Endothelial cell of umbilical vein (primary cell): ENCODE data around the gene ZNF24. TPM values are rescaled to one million over a fixed set of nuclear protein-coding genes. Genes with fewer than 3 reads are reported as not detected.

Experiments used
- BruUV-seq: library from RNA; stranded (reverse); fragments of 400-500 nt; replicated peaks from 2 replicates; lab custom pipeline; 2021; lab: Mats Ljungman, UMichigan
- CTCF ChIA-PET: fragments of 300-600, 350-600 bp; sonication (Branson Sonifier 250); formaldehyde crosslinking; loops from one replicate; lab custom pipeline; 2021; ENCODE audit warnings: antibody characterized with exemption, inconsistent platforms; lab: Charles Lee
- POLR2A ChIA-PET: fragments of 300-600, 350-600 bp; sonication (Branson Sonifier 250); formaldehyde crosslinking; loops from one replicate; lab custom pipeline; 2021; ENCODE audit warnings: antibody characterized with exemption, inconsistent platforms; lab: Charles Lee
- DNase-seq: peaks from one replicate; pipeline ENCODE4 v3.0.0-alpha.2; 2011; ENCODE audit warnings: low read depth, low spot score
- FAIRE-seq: peaks from 2 replicates; lab custom pipeline; 2011; peaks lifted over from hg19 to GRCh38; lab: Jason Lieb, UNC
- H2AFZ ChIP-seq: 2 replicates; pipeline ENCODE4 v1.6.0; 2012; ENCODE audit warnings: low read depth, low read length, control low read depth, inconsistent platforms
- H3K27ac ChIP-seq: 2 replicates; pipeline ENCODE4 v1.5.1; 2011; ENCODE audit warnings: low read depth, mild to moderate bottlenecking, control low read depth, low read length, moderate library complexity; ENCODE audit not compliant: insufficient read depth
- H3K27me3 ChIP-seq, 2 experiments: 2 replicates each; pipeline versions ENCODE4 v1.6.0 to v1.6.1; 2011; ENCODE audit warnings: low read length in 2 of 2, mixed read lengths in 1 of 2; ENCODE audit not compliant: control insufficient read depth in 2 of 2, insufficient read depth in 2 of 2
- H3K36me3 ChIP-seq, 2 experiments: 2 replicates in 1 of 2; 3 replicates in 1 of 2; pipeline ENCODE4 v1.5.1; 2011; ENCODE audit warnings: low read length in 2 of 2, mild to moderate bottlenecking in 1 of 2, moderate library complexity in 1 of 2; ENCODE audit not compliant: control insufficient read depth in 2 of 2, insufficient read depth in 2 of 2; ENCODE audit errors: extremely low read depth in 1 of 2
- H3K4me1 ChIP-seq: 3 replicates; pipeline ENCODE4 v1.5.1; 2011; ENCODE audit warnings: mild to moderate bottlenecking, low read length; ENCODE audit not compliant: control insufficient read depth, insufficient read depth; ENCODE audit errors: extremely low read depth
- H3K4me2 ChIP-seq: 2 replicates; pipeline ENCODE4 v1.6.1; 2011; ENCODE audit warnings: low read length, control low read depth, mixed read lengths; ENCODE audit not compliant: insufficient read depth
- H3K4me3 ChIP-seq, 3 experiments: fragments of 200-600 bp in 1 of 3; sonication (generic), shearing (Covaris generic) in 1 of 3; replicated peaks in 1 of 3; 2 replicates each; pipeline ENCODE4 v1.5.1; 2011 to 2016; ENCODE audit warnings: control low read depth in 3 of 3, low read length in 3 of 3, mild to moderate bottlenecking in 2 of 3, inconsistent platforms in 1 of 3, low read depth in 1 of 3, moderate library complexity in 1 of 3; ENCODE audit not compliant: insufficient read depth in 1 of 3
- H3K79me2 ChIP-seq: 2 replicates; pipeline ENCODE4 v1.6.0; 2012; ENCODE audit warnings: low read length, inconsistent platforms; ENCODE audit not compliant: control insufficient read depth, insufficient read depth
- H3K9ac ChIP-seq: replicated peaks from 2 replicates; pipeline ENCODE3; 2011; ENCODE audit warnings: low read length, control low read depth; ENCODE audit not compliant: insufficient read depth; ENCODE audit errors: extremely low read depth
- H3K9me1 ChIP-seq: replicated peaks from 3 replicates; pipeline ENCODE4 v1.6.0; 2011; ENCODE audit warnings: mild to moderate bottlenecking, low read length; ENCODE audit not compliant: control insufficient read depth, insufficient read depth; ENCODE audit errors: extremely low read depth
- H3K9me3 ChIP-seq: replicated peaks from 2 replicates; pipeline ENCODE4 v1.5.1; 2012; ENCODE audit warnings: low read length, inconsistent platforms; ENCODE audit not compliant: control insufficient read depth, insufficient read depth
- H4K20me1 ChIP-seq: replicated peaks from 2 replicates; pipeline ENCODE3; 2011; ENCODE audit warnings: mild to moderate bottlenecking, low read length; ENCODE audit not compliant: control insufficient read depth, insufficient read depth; ENCODE audit errors: extremely low read depth
- CTCF ChIP-seq, 2 donors: IDR thresholded peaks; 1 replicate in 1 of 2; 2 replicates in 1 of 2; pipeline ENCODE4 v1.5.1; 2011; ENCODE audit warnings: low read length in 2 of 2, mild to moderate bottlenecking in 2 of 2, moderate library complexity in 2 of 2, control low read depth in 1 of 2, inconsistent platforms in 1 of 2, low read depth in 1 of 2; ENCODE audit not compliant: insufficient read depth in 1 of 2; ENCODE audit errors: extremely low read depth in 1 of 2
- EZH2 ChIP-seq: IDR thresholded peaks from 2 replicates; pipeline ENCODE4 v1.6.1; 2012; ENCODE audit warnings: borderline replicate concordance, low read depth, mild to moderate bottlenecking, moderate library complexity, low read length, inconsistent platforms; ENCODE audit not compliant: severe bottlenecking
- FOS ChIP-seq: IDR thresholded peaks from 2 replicates; pipeline ENCODE4 v1.6.1; 2011; ENCODE audit warnings: mild to moderate bottlenecking, low read length, moderate library complexity, borderline replicate concordance; ENCODE audit not compliant: insufficient read depth
- GATA2 ChIP-seq: IDR thresholded peaks from 2 replicates; pipeline ENCODE4 v1.7.0; 2011; ENCODE audit warnings: low read depth, mild to moderate bottlenecking, moderate library complexity, mixed read lengths, low read length; ENCODE audit not compliant: insufficient read length, insufficient read depth
- JUN ChIP-seq: IDR thresholded peaks from 2 replicates; pipeline ENCODE4 v1.6.1; 2011; ENCODE audit warnings: borderline replicate concordance, low read depth; ENCODE audit not compliant: insufficient read length, insufficient read depth
- MAX ChIP-seq: IDR thresholded peaks from 2 replicates; pipeline ENCODE4 v1.6.1; 2011; ENCODE audit not compliant: insufficient read depth, insufficient read length
- MYC ChIP-seq: IDR thresholded peaks from one replicate; pipeline ENCODE4 v1.6.1; 2011; ENCODE audit warnings: mild to moderate bottlenecking, low read depth, low read length
- POLR2A ChIP-seq: IDR thresholded peaks from 2 replicates; pipeline ENCODE4 v1.6.1; 2012; ENCODE audit warnings: low read depth, mild to moderate bottlenecking, control low read depth, low read length
- POLR2AphosphoS5 ChIP-seq: IDR thresholded peaks from 2 replicates; pipeline ENCODE4 v1.6.1; 2012; ENCODE audit warnings: low read depth, mild to moderate bottlenecking, control low read depth, low read length, moderate library complexity; ENCODE audit not compliant: insufficient read depth
- dilution Hi-C: fragments of 300-500 bp; cut with MboI; formaldehyde crosslinking; loops from one replicate; pipeline ENCODE4 v1.15.0; 2019; ENCODE audit warnings: low sequenced_read_pairs; ENCODE audit not compliant: extremely low pct_ligation_motif_present
- intact Hi-C: fragments of 100-400 bp; cut with micrococcal nuclease; formaldehyde crosslinking; loops from one replicate; pipeline ENCODE4 v1.10.0; 2022
- polyA plus RNA-seq, 4 experiments: library from polyadenylated mRNA; depleted of rRNA in 3 of 4; stranded (reverse) in 3 of 4; unstranded in 1 of 4; fragments of >200 nt; gene quantifications; 2 replicates each; pipeline versions ENCODE4 v1.2.1 to v1.2.3, GENCODE V29; 2011 to 2012; ENCODE audit warnings: missing spikeins in 1 of 4
- total RNA-seq: library from RNA; stranded (reverse); gene quantifications from 2 replicates; pipeline ENCODE4 v1.2.3, GENCODE V29; 2021

The ZNF24 gene
- total and polyA plus RNA-seq, 2 donors (not counting 3 experiments of a cell fraction or from before 2014, with no cell fraction given) = 10.3 to 40.2 TPM

DNA sequence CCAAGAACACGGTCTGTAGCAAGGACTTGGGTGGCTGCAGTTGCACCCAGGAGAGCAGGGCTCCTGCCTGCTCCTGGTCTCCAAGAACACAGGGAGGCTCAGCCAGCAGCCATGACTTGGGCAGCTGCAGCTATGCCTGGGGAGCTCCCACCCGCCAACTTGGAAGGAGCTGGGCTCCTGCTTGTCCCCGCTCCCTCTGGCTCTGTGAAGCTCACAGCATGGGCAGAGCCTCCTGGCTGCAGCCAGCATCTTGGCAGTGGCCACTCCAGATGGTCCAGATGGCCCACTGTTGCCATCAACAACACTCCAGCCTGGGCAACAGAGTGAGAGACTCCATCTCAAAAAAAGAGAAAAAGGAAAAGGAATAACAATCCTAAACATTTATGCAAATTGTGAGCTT is 59.4 kb downstream of the ZNF24 start:
- peaks cover 28% of the 10 kb centered on the region for H3K4me1 ChIP-seq
- H2AFZ ChIP-seq = no peak overlapping the region
- peaks cover 0 to 6% of the 10 kb centered on the region in 2 experiments for H3K36me3 ChIP-seq
- DNase-seq = no peak
- ChIA-PET POLR2A (no interaction called here), CTCF (no interaction called here)
- H3K9ac ChIP-seq = no peak overlapping the region
- no peak for FAIRE-seq
- BruUV-seq = no TSS peak
- H3K79me2 ChIP-seq = peaks cover 30% of the 10 kb centered on the region
- H4K20me1 ChIP-seq = no peaks in the 10 kb centered on the region
- no peaks in the 10 kb centered on the region for H3K9me3 ChIP-seq
- H3K9me1 ChIP-seq = no peaks in the 10 kb centered on the region
- H3K27ac ChIP-seq = no peak overlapping the region
- intact Hi-C loops = no loop called here
- no peaks in the 10 kb centered on the region for H3K27me3 ChIP-seq
- no peak overlapping the region for H3K4me3 ChIP-seq
- dilution Hi-C loops = no loop called here
- TF ChIP-seq FOS = no peak
- H3K4me2 ChIP-seq = no peak overlapping the region

DNA sequence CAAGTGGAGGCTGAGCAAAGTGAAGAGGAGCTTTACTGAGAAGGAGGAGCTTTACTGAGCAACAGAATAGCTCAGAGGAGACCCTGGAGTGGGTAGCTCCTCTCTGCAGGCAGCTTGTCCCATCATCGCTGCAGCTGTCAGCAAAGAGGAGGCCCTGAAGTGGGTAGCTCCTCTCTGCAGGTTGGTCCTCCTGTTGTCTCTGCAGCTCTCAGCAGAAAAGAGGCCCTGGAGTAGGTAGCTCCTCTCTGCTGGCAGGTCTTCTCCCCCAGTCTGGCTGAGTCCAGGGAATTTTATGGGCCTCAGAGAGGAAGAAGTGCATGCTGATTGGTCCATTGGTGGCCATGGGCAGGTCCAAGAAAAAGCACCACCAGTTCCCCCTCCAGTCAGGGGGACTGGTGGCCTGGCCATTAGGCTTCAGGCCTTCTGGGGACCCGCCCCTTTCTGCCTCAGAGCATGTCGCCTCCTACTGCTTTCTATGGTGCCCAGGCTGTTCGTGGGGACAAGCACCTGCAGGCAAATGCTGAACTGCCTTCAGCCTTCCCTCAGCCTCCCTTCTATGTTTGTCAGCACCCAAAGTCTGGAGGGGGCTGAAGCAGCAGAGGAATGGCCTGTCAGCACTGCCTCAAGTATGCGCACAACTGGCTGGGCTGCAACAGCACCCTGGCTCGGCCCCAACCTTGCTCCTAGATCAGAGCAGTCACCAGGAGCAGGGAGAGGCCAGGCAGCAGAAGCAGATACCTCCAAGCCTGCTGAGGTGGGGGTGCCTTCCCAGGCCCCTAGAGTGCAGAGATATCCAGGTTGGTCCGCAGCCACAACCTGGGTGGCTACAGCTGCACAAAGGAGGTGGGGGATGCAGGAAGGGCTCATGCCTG is 60.1 kb downstream of the ZNF24 start:
- Histone ChIP-seq H3K9ac (no peak overlapping the region), H3K9me3 (peaks cover 2% of the 10 kb centered on the region), H3K4me1 (peaks cover 23% of the 10 kb centered on the region), H3K4me3 (no peak overlapping the region), H3K36me3 (peaks cover 0 to 6% of the 10 kb centered on the region in 2 experiments), H2AFZ (no peak overlapping the region), H3K79me2 (peaks cover 25% of the 10 kb centered on the region), H4K20me1 (no peaks in the 10 kb centered on the region), H3K27me3 (no peaks in the 10 kb centered on the region), H3K4me2 (no peak overlapping the region), H3K9me1 (no peaks in the 10 kb centered on the region), H3K27ac (no peak overlapping the region)
- TF ChIP-seq JUN (no peak), CTCF (IDR thresholded peaks at IDR 0.05; ENCODE audit: extremely low read depth in 1 of 2, insufficient read depth in 1 of 2, low read depth in 1 of 2, low read length in 2 of 2) (no peak), POLR2AphosphoS5 (no peak), GATA2 (no peak), FOS (no peak), MAX (no peak), EZH2 (no peak), MYC (no peak), POLR2A (no peak)
- no peak for DNase-seq
- no peak for FAIRE-seq
- intact Hi-C loops (no loop called here), dilution Hi-C loops (no loop called here)
- no TSS peak for BruUV-seq
- POLR2A ChIA-PET = no interaction called here
- CTCF ChIA-PET = interaction anchor here (0.7 kb wide), 1 partner anchor 71 kb away, joined by 3 read pairs; no protein-coding TSS in a partner anchor
